ENCODE data around the gene EFCAB7.

DNA sequence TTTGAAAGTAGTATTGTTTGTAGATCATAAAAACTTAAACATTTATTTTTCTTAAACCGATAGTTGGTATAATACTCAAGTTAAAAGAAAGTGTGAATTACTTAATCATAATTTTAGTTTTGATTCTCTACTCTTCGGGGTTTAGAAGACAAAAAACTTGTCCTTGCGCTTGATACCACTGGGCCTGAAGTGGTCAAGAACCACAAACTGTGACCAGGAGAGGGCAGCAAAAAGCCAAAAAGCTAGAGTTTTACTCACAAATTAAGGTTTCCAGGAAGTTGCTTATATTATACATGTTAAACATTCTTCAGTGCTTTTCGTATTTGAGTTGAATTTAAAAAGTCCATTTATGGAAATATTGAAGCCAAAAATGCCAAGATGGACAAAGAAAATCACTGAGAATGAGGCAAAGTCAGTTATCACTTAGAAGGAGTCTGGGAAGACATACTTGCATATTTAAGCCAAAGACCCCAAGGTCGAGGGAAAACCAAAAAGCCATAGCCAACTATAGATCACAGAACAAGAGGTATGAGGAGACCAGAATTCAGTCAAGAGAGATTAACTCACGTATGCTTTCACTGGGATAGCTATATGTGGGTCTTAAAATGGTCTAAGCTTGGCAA is 34.2 kb downstream of the EFCAB7 start:
- TF ChIP-seq, protein P1, sequence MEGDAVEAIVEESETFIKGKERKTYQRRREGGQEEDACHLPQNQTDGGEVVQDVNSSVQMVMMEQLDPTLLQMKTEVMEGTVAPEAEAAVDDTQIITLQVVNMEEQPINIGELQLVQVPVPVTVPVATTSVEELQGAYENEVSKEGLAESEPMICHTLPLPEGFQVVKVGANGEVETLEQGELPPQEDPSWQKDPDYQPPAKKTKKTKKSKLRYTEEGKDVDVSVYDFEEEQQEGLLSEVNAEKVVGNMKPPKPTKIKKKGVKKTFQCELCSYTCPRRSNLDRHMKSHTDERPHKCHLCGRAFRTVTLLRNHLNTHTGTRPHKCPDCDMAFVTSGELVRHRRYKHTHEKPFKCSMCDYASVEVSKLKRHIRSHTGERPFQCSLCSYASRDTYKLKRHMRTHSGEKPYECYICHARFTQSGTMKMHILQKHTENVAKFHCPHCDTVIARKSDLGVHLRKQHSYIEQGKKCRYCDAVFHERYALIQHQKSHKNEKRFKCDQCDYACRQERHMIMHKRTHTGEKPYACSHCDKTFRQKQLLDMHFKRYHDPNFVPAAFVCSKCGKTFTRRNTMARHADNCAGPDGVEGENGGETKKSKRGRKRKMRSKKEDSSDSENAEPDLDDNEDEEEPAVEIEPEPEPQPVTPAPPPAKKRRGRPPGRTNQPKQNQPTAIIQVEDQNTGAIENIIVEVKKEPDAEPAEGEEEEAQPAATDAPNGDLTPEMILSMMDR (IDR thresholded peaks at IDR 0.05; ENCODE audit: extremely low read depth in 1 of 2, insufficient read depth in 1 of 2, low read depth in 1 of 2, low read length in 2 of 2): peak; percentile 53 to 58
- TF ChIP-seq MYC (IDR thresholded peaks at IDR 0.05; ENCODE audit: low read depth, low read length): no peak
- TF ChIP-seq, protein P2, sequence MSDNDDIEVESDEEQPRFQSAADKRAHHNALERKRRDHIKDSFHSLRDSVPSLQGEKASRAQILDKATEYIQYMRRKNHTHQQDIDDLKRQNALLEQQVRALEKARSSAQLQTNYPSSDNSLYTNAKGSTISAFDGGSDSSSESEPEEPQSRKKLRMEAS (IDR thresholded peaks at IDR 0.05; ENCODE audit: insufficient read depth, insufficient read length): no peak

Data from endothelial cell of umbilical vein (primary cell).